Parathyroid adenoma (tissue), 2 donors: ENCODE measurements around the gene BTG2.

Experiments used
- H2AFZ ChIP-seq: fragments of 300-600 bp; sonication (generic); one replicate; pipeline ENCODE4 v1.7.0; 2017; ENCODE audit warnings: antibody characterized with exemption, mild to moderate bottlenecking
- H3K27ac ChIP-seq: fragments of 300-600 bp; sonication (generic); one replicate; pipeline ENCODE4 v1.7.0; 2017
- H3K27me3 ChIP-seq: fragments of 300-600 bp; sonication (generic); one replicate; pipeline ENCODE4 v1.7.0; 2017; ENCODE audit warnings: low read length; ENCODE audit not compliant: control insufficient read depth, insufficient read depth
- H3K36me3 ChIP-seq: fragments of 300-600 bp; sonication (generic); one replicate; pipeline ENCODE4 v1.7.0; 2017; ENCODE audit warnings: low read length; ENCODE audit not compliant: control insufficient read depth, insufficient read depth
- H3K4me1 ChIP-seq: fragments of 300-600 bp; sonication (generic); one replicate; pipeline ENCODE4 v1.7.0; 2017; ENCODE audit warnings: control low read depth
- H3K4me2 ChIP-seq: fragments of 300-600 bp; sonication (generic); one replicate; pipeline ENCODE4 v1.7.0; 2017; ENCODE audit warnings: low read length
- H3K4me3 ChIP-seq: fragments of 300-600 bp; sonication (generic); one replicate; pipeline ENCODE4 v1.7.0; 2017; ENCODE audit warnings: low read depth, low read length
- H3K79me2 ChIP-seq: fragments of 300-600 bp; sonication (generic); one replicate; pipeline ENCODE4 v1.7.0; 2017; ENCODE audit warnings: control low read depth
- H3K9ac ChIP-seq: fragments of 300-600 bp; sonication (generic); one replicate; pipeline ENCODE4 v1.7.0; 2017; ENCODE audit warnings: mild to moderate bottlenecking
- H3K9me3 ChIP-seq: fragments of 300-600 bp; sonication (generic); one replicate; pipeline ENCODE4 v1.7.0; 2017; ENCODE audit warnings: low read length; ENCODE audit not compliant: control insufficient read depth
- TF ChIP-seq, protein P1 (sequence below): fragments of 300-600 bp; sonication (generic); IDR thresholded peaks from one replicate; pipeline ENCODE4 v1.7.0; 2017; ENCODE audit warnings: antibody characterized with exemption, mild to moderate bottlenecking
- donor health status: primary hyperparathyroidism.

BTG2 gene

DNA sequence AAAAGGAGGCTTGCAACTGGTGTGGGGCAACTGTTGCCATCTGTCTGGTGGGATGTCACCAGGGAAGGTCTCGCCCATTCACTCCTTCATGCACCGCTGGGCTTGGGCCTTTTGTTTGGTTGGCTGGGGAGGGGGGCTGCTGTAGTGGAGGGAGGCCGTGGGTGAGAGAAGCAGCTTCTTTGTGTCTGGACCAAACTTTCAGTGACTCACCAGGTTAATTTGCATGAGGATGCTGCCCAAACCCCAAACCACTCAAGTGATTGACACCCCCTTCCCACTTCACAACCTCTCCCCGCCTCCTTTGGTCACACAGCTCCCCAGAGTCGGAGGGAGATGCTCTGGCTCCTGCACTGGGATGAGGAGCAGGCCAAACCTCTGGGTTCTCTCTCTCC is 19.7 kb downstream of the BTG2 start:
- H3K9me3 ChIP-seq = no peaks in the 10 kb centered on the region
- peaks cover 53% of the 10 kb centered on the region for H3K4me1 ChIP-seq
- no peaks in the 10 kb centered on the region for H3K27me3 ChIP-seq
- TF ChIP-seq, protein P1, sequence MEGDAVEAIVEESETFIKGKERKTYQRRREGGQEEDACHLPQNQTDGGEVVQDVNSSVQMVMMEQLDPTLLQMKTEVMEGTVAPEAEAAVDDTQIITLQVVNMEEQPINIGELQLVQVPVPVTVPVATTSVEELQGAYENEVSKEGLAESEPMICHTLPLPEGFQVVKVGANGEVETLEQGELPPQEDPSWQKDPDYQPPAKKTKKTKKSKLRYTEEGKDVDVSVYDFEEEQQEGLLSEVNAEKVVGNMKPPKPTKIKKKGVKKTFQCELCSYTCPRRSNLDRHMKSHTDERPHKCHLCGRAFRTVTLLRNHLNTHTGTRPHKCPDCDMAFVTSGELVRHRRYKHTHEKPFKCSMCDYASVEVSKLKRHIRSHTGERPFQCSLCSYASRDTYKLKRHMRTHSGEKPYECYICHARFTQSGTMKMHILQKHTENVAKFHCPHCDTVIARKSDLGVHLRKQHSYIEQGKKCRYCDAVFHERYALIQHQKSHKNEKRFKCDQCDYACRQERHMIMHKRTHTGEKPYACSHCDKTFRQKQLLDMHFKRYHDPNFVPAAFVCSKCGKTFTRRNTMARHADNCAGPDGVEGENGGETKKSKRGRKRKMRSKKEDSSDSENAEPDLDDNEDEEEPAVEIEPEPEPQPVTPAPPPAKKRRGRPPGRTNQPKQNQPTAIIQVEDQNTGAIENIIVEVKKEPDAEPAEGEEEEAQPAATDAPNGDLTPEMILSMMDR = no peak
- no peak overlapping the region for H3K4me3 ChIP-seq
- H3K4me2 ChIP-seq = no peak overlapping the region
- peak overlapping the region; percentile 66 for H2AFZ ChIP-seq
- no peaks in the 10 kb centered on the region for H3K36me3 ChIP-seq
- no peak overlapping the region for H3K27ac ChIP-seq
- no peak overlapping the region for H3K9ac ChIP-seq
- no peaks in the 10 kb centered on the region for H3K79me2 ChIP-seq

GRCh38 chr1:203325418-203326091 is 20.2 kb downstream of the BTG2 start:
- no peaks in the 10 kb centered on the region for H3K36me3 ChIP-seq
- H3K79me2 ChIP-seq = no peaks in the 10 kb centered on the region
- H3K9ac ChIP-seq = no peak overlapping the region
- H2AFZ ChIP-seq = peak overlapping the region; percentile 66
- peak overlapping the region; percentile 95 for H3K27ac ChIP-seq
- H3K4me2 ChIP-seq = no peak overlapping the region
- H3K9me3 ChIP-seq = no peaks in the 10 kb centered on the region
- peaks cover 49% of the 10 kb centered on the region for H3K4me1 ChIP-seq
- TF ChIP-seq, protein P1 = no peak
- no peaks in the 10 kb centered on the region for H3K27me3 ChIP-seq
- H3K4me3 ChIP-seq = no peak overlapping the region

GRCh38 chr1:203326830-203327683 is 21.7 kb downstream of the BTG2 start:
- H2AFZ ChIP-seq = peak overlapping the region; percentile 90
- H3K79me2 ChIP-seq = no peaks in the 10 kb centered on the region
- H3K4me2 ChIP-seq = peak overlapping the region; percentile 78
- peaks cover 35% of the 10 kb centered on the region for H3K4me1 ChIP-seq
- peak overlapping the region; percentile 58 for H3K4me3 ChIP-seq
- no peaks in the 10 kb centered on the region for H3K9me3 ChIP-seq
- no peaks in the 10 kb centered on the region for H3K36me3 ChIP-seq
- peak overlapping the region; percentile 95 for H3K27ac ChIP-seq
- TF ChIP-seq, protein P1 = no peak
- H3K27me3 ChIP-seq = no peaks in the 10 kb centered on the region
- H3K9ac ChIP-seq = no peak overlapping the region

DNA sequence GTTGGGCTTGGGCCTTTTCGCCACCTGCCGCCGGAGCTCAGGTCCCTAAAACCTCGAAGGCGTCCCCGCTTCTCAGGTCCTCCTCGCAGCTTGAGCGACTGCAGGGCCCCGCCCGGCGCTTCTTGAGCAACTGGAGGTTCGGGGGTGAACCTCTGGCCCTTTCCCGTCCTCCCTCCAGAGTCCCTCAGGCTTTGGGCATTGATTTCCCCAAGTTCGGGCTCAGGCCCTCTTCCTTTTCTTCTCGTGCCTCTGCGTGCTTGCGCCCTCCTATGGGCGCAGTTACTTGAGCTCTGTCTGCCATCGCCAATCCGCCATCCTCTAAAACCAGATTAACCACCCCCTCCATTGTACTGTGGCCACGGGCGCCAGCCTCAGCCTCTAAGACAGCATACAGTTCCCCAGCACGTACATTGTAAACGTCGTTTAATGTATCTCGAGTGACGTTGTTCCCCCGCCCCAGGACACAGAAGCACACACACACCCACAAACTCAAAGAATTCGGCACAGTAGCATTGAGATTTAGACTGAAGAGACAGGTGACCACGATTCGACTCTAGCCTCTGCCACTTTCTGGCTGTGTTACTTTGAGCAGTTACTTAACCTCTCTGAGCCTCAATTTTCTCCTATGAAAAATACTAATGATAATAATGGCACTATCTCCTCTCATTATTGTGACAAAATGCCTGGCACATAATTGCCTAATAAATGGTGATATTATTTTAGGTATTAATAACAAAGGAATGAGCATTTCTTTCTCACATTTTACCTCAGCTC is 22.6 kb downstream of the BTG2 start:
- no peaks in the 10 kb centered on the region for H3K27me3 ChIP-seq
- H3K4me3 ChIP-seq = peak overlapping the region; percentile 58
- peak overlapping the region; percentile 78 for H3K4me2 ChIP-seq
- H3K4me1 ChIP-seq = peaks cover 32% of the 10 kb centered on the region
- H3K27ac ChIP-seq = peak overlapping the region; percentile 95
- peak overlapping the region; percentile 90 for H2AFZ ChIP-seq
- no peaks in the 10 kb centered on the region for H3K9me3 ChIP-seq
- TF ChIP-seq, protein P1 = no peak
- no peaks in the 10 kb centered on the region for H3K79me2 ChIP-seq
- H3K9ac ChIP-seq = no peak overlapping the region
- no peaks in the 10 kb centered on the region for H3K36me3 ChIP-seq
